HG03571 (cell line): ENCODE data around the gene ENAM.
"Not testable (repeated sequence)": the region's sequence is repeated elsewhere in the genome, so short reads cannot be mapped to it uniquely, and the experiment has no call there.

ENCODE experiments used
- ATAC-seq: cut with Tn5 transposase; IDR thresholded peaks from one replicate; pipeline ENCODE4 v1.9.1; 2021; ENCODE audit not compliant: unreplicated experiment

Gene ENAM

DNA sequence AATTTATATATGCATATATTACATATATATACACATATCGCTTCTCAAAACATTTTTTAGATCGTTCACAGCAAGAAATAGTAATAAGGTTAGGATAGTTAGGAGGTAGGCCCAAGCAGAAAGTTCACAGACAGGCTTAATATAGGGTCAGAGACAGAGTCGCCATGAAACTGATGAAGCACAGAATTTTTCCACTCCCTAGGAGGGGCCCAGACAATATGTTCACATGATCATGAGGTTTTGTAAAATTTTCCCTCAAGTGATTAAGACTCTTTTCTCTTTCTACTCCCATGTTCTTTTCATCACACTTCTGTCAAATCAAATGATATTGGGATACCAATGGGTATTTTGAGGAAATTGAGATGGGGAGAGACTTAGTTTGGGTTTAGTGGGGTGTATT is 5.2 kb upstream of the ENAM start:
- no peak for ATAC-seq

GRCh38 chr4:70624226-70624793 is 4.2 kb upstream of the ENAM start:
- no peak for ATAC-seq

DNA sequence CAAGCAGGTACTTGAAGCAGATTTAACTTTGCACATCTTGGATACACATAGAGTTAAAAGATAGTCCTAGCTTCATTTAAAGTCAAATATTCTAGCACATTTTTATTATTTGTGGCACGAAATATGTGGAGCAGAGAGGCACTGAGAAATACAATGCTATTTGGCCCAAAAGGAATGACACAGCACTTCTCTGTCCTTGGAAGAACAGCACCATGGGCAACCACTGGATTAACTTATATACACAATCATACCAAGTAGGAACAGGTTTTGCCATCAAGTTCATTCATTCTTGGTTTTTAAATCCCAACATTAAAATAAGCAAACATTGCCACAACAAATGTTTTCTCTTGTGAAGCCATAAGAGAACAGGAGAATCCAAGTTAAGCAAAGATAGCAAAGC is 924 bp upstream of the ENAM start:
- ATAC-seq: no peak

- ATAC-seq: no peak
Measured at GRCh38 chr4:70629469-70630090, 1.0 kb downstream of the ENAM start.

- ATAC-seq: no peak
Measured at GRCh38 chr4:70630162-70630561, 1.6 kb downstream of the ENAM start.

GRCh38 chr4:70632028-70632427 is 3.5 kb downstream of the ENAM start:
- ATAC-seq: no peak

GRCh38 chr4:70634482-70634881 is 5.9 kb downstream of the ENAM start:
- ATAC-seq: no peak

GRCh38 chr4:70637239-70637913 is 8.8 kb downstream of the ENAM start:
- no peak for ATAC-seq

GRCh38 chr4:70640192-70640591 is 11.6 kb downstream of the ENAM start:
- ATAC-seq: no peak

DNA sequence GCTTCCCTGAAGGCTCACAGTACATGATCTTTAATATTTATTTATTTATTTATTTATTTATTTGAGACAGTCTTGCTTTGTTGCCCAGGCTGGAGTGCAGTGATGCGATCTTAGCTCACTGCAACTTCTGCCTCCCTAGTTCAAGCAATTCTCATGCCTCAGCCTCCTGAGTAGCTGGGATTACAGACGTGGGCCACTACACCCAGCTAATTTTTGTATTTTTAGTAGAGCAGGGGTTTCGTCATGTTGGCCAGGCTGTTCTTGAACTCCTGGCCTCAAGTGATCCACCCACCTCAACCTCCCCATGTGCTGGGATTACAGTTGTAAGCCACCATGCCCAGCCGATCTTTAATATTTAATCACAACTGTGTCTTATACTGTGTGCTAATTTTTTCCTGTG is 22.2 kb downstream of the ENAM start:
- not testable (repeated sequence) for ATAC-seq

GRCh38 chr4:70651864-70652506 is 23.4 kb downstream of the ENAM start:
- ATAC-seq: peak; percentile 38

GRCh38 chr4:70654605-70655011 is 26.1 kb downstream of the ENAM start:
- ATAC-seq: peak; percentile 65

DNA sequence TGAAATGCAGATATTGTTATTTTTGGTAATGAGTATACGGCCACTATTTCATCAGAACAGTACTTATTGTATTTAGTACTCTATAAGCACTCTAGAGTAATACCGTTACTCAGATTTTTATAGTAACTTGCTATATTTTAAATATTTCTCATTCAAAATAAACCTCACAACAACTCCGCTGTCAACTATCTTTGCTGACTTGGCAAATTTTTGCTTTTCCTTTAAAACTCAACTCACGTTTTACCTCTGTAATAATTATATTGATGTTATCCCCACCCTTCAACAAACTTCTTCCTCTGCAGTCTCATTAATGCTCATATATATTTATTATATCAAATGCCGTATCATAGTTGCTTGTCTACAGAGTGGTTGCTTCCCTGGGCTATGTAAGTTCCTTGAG is 28.8 kb downstream of the ENAM start:
- ATAC-seq: no peak

- ATAC-seq: no peak
Measured at GRCh38 chr4:70658418-70658817, 29.9 kb downstream of the ENAM start.

DNA sequence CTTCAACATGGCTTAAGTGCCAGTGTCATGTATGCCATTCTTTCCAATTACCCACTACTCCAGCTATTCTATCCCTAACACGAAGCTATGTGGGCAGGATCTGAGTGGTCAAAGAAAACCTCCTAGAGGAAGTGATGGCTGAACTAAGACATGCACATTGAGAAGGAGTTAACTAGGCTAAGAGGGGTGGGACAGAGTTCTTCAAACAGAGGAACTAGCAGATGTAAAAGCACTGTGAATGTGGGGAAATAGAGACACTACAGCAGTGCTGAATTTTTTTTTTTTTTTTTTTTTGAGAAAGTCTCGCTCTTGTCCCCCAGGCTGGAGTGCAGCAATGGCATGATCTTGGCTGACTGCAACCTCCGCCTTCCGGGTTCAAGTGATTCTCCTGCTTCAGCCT is 31.6 kb downstream of the ENAM start:
- no peak for ATAC-seq

DNA sequence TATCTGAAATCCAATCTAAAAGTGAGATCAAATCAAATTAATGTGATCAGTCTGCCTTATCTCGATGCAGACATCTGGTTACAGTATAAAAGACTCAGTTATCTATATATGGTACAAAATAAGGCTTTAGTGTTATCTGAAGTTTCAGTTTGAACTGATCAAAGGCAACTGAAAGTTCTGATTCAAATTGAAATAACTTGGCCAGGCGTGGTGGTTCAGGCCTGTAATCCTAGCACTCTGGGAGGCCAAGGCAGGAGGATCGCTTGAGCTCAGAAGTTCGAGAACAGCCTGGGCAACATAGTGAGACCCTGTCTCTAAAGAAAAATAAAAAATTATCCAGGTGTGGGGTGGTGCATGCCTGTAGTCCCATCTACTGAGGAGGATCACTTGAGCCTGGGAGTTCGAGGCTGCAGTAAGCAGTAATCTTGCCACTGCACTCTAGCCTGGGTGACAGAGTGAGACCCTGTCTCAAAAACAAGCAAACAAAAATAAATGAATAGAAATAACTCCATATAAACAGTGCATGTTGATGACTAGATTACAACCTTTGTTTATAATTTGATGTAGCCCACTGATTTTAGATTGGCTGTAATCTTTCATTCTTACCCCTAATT is 32.9 kb downstream of the ENAM start:
- ATAC-seq: peak; percentile 73

DNA sequence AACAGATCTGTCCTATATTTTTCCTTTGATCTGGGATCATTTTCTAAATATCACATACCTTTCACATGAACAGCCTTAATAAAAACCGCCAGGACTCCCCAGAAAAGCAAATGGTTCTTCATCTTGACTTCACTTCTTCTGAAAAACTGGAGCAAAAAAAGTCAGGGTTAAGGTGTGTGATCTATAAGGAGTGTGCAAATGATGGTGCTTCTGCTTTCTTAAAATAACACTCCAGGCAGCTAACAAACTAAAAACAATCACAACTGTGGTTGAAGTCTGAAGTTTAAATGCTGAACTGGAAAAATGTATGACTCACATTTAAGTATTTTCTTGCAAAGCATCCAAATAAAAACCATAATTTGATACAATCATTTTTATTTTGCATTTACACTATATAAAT is 37.8 kb downstream of the ENAM start, which contains the start of gene JCHAIN:
JCHAIN (minus strand) TSS at position 140 of the 400 bp plus-strand sequence; CDS start at position 122, 18 bp downstream.
- no peak for ATAC-seq

DNA sequence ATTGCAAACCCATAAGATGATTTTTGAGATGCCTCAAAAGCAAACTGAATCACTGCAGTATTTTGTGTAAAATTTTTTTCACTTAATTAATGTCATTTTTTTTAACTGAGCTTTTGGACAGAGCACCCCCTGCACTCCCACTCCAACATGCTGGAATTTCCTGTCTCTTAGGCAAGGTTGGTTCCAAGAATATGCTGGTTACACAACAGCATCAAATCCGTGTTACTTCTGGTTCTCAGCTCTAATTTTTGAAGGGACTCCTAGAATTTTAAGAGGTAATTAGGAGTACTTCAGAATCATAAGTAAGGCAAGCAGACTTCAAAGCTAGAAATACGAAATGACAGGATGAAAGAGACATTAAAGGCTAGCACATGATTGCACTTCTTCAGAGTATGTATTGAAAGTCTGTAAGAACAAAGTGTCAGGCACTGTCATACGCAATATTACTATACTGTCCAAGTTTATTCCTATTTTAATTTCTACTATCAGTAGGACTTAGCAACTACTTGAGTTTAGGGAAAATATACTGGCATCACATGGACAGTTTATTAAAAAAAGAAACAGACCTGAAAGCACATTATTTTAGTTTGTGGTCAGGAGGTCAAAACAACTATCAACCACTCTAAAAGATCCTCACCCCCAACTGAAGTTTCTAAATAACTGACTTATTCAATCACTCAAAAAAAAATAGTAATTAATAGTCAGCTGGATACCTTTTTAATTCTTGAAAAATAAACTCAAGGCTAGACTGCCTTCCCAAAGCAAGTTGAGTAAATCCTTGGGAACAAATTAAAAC is 39.4 kb downstream of the ENAM start:
- ATAC-seq: no peak

GRCh38 chr4:70670332-70671014 is 41.9 kb downstream of the ENAM start:
- ATAC-seq: no peak

DNA sequence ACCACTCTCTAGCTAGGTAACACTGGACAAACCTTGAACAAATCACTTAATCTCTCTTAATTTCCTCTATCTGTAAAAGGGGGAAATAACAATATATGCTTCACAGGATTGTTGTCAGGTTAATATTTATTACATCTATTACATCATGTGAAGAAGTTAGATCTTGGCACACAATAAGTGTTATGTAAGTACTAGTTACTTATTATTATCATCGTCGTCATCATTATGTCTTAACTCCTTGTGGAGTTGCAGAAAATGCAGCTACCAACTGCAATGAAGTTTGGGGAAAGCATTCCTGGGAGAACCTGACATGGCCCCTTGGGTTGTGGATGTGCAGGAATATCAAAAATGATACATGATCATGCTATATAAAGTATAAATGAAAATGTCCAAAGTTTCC is 42.5 kb downstream of the ENAM start:
- ATAC-seq: no peak
